Activated CD8-positive, alpha-beta memory T cell treated with anti-CD3 and anti-CD28 coated beads for 36 hours (primary cell): ENCODE measurements around the gene MDFIC. TPM values are rescaled to one million over a fixed set of nuclear protein-coding genes. Genes with fewer than 3 reads are reported as not detected.

Source experiments
- CTCF ChIA-PET: fragments of 350-600 bp; sonication (Branson Sonifier 250); formaldehyde crosslinking; loops from one replicate; lab custom pipeline; 2021; ENCODE audit warnings: antibody characterized with exemption; lab: Charles Lee
- POLR2A ChIA-PET: fragments of 350-600 bp; sonication (Branson Sonifier 250); formaldehyde crosslinking; loops from one replicate; lab custom pipeline; 2021; ENCODE audit warnings: antibody characterized with exemption; lab: Charles Lee
- total RNA-seq, 2 experiments: library from RNA; stranded (reverse); gene quantifications; one replicate each; pipeline ENCODE4 v1.2.3, GENCODE V29; 2021

Gene MDFIC
- total RNA-seq, 2 experiments from 2014 or later = 107 to 113 TPM

GRCh38 chr7:115058726-115059125, 136.8 kb downstream of the MDFIC start:
- CTCF ChIA-PET = no interaction called here
- POLR2A ChIA-PET = no interaction called here

DNA sequence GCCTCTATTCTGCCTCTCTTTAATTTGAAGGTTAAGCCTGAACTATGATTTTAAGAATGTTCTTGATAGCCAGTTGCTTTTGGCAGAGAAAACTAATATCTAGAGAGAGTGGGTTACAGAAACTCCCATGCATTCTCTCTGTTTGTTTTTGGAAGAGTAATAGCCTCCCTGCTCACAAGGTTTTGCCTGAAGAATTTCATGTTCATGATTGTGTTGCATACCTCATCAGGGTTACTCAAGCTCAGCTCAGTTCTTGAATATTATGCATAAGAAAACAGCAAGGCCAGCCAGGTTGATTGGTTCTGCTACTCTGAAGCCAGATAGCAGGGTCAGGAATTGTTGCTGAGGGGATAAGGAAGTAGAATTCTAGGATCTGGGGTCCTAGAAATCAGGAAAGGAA, 137.4 kb downstream of the MDFIC start:
- CTCF ChIA-PET = no interaction called here
- POLR2A ChIA-PET = no interaction called here

- CTCF ChIA-PET = no interaction called here
These were observed 138.4 kb downstream of the MDFIC start for GRCh38 chr7:115060095-115060870.

DNA sequence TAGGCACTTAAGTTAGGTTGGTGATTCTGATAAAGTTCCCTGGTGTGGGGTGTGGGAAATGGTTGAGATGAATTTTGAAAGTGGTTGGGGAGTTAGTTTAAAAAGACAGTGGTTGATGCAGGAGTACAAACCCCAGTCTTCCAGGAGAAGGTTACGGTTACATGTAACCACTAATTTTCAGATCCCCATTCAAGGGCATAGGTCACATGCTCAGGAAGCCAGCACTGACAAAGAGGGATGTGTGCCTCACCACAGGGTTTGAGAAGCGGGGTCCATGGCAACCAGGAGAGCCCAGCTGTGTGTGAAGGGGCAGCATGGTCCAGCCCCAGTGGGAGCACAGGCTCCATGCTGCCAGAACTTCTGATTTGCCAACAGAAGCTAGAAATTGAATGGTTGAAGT, 144.2 kb downstream of the MDFIC start:
- POLR2A ChIA-PET = no interaction called here
- CTCF ChIA-PET = no interaction called here

More at GRCh38 chr7:115060095-115060870, 138.4 kb downstream of the MDFIC start:
- POLR2A ChIA-PET = no interaction called here

GRCh38 chr7:115066634-115067033, 144.7 kb downstream of the MDFIC start:
- ChIA-PET POLR2A (no interaction called here), CTCF (no interaction called here)

- ChIA-PET CTCF (interaction anchor here (0.7 kb wide), 1 partner anchor 22 kb away, joined by 3 read pairs; no protein-coding TSS in a partner anchor), POLR2A (no interaction called here)
These were observed 146.3 kb downstream of the MDFIC start for GRCh38 chr7:115068220-115068619.
